ENCODE data around the gene NUP98. TPM values are rescaled to one million over a fixed set of nuclear protein-coding genes. Genes with fewer than 3 reads are reported as not detected.

The NUP98 gene
- 85.3 TPM for total RNA-seq

GRCh38 chr11:3797329-3798090, at the start of gene NUP98:
Gene NUP98, minus strand, starts transcription at chr11:3797554. Its CDS starts 15,437 bp downstream, at chr11:3782117.
- peak; percentile 99 for DNase-seq

GRCh38 chr11:3845670-3846069, 48.3 kb upstream of the NUP98 start:
- no peak for DNase-seq

- no peak for DNase-seq
Observed at GRCh38 chr11:3845246-3845645, 47.9 kb upstream of the NUP98 start.

GRCh38 chr11:3843326-3843725, 46.0 kb upstream of the NUP98 start:
- DNase-seq: no peak

- peak; percentile 89 for DNase-seq
Observed at GRCh38 chr11:3841426-3842350, 44.3 kb upstream of the NUP98 start.

- peak; percentile 77 for DNase-seq
Observed at GRCh38 chr11:3840870-3841425, 43.6 kb upstream of the NUP98 start, which contains the start of gene RHOG. Gene RHOG, minus strand, starts transcription at chr11:3840959. Its CDS starts 12,821 bp downstream, at chr11:3828138.

- no peak for DNase-seq
Observed at GRCh38 chr11:3840004-3840869, 42.9 kb upstream of the NUP98 start.

GRCh38 chr11:3838504-3838903, 41.1 kb upstream of the NUP98 start:
- no peak for DNase-seq

GRCh38 chr11:3837793-3838192, 40.4 kb upstream of the NUP98 start:
- no peak for DNase-seq

- no peak for DNase-seq
Observed at GRCh38 chr11:3836903-3837302, 39.5 kb upstream of the NUP98 start.

- DNase-seq: no peak
Observed at GRCh38 chr11:3835751-3836150, 38.4 kb upstream of the NUP98 start.

- DNase-seq: no peak
Observed at GRCh38 chr11:3834664-3835461, 37.5 kb upstream of the NUP98 start.

- no peak for DNase-seq
Observed at GRCh38 chr11:3834349-3834663, 37.0 kb upstream of the NUP98 start.

GRCh38 chr11:3833449-3833848, 36.1 kb upstream of the NUP98 start:
- no peak for DNase-seq

GRCh38 chr11:3832816-3833215, 35.5 kb upstream of the NUP98 start:
- DNase-seq: no peak

- no peak for DNase-seq
Observed at GRCh38 chr11:3831378-3832239, 34.3 kb upstream of the NUP98 start.

- DNase-seq: no peak
Observed at GRCh38 chr11:3830730-3831129, 33.4 kb upstream of the NUP98 start.

- no peak for DNase-seq
Observed at GRCh38 chr11:3830088-3830487, 32.7 kb upstream of the NUP98 start.

- DNase-seq: no peak
Observed at GRCh38 chr11:3827434-3828186, 30.3 kb upstream of the NUP98 start.

All from skin of body (tissue), 2 donors.